ENCODE results near the gene RBM47.

DNA sequence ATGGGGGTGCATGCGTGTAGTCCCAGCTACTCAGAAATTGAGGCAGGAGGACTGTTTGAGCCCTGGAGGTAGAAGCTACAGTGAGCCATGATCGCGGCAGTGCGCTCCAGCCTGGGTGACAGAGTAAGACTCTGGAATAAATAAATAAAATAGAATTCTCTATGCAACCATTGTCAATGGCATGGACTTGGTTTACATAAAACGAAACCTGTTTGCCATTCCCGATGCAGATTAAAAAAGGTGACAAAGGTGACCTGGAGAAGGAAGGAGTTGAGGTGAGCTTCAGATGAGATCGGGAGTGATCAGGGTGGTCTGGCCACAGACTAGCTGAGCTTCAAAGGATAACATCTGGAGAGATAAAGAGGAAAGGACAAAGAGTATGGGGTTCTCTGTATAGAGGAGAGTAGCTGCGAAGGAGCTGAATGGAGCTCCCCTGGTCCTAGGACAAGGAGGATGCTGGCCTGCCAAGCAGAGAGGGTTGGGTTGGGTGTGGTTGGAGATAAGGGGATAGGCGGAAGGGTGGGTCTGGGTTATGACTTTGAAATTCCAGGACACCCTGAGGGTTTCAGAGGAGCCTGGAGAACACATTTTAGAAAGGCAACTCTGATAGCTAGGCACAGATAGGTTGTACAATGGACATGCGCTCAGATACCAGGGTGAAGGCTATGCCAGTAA lies 98.6 kb downstream of the RBM47 start:
- TF ChIP-seq POLR2AphosphoS5 (IDR thresholded peaks at IDR 0.05; ENCODE audit: low read depth, low read length) = no peak
- no peak for TF ChIP-seq TAF1 (IDR thresholded peaks at IDR 0.05; ENCODE audit: borderline replicate concordance, low read depth, low read length)
